Stimulated activated naive CD8-positive, alpha-beta T cell treated with anti-CD3 and anti-CD28 coated beads, Interleukin-15, amount 100 ng/mL, for 72 hours (primary cell): ENCODE data around the gene HPSE.
"Not testable (repeated sequence)": the region's sequence is repeated elsewhere in the genome, so short reads cannot be mapped to it uniquely, and the experiment has no call there.

Source experiments
- ATAC-seq: fragments of 150-1000 bp; cut with Tn5 transposase; 2 replicates; pipeline ENCODE4 v1.10.0; 2021; ENCODE audit warnings: mild to moderate bottlenecking, moderate library complexity
- DNase-seq, 2 donors: peaks; one replicate each; pipeline ENCODE4 v3.0.0; 2021 to 2022
- H3K27ac Mint-ChIP-seq, 2 donors: one replicate each; pipeline ENCODE4 v1.8.0; 2022; ENCODE audit warnings: mild to moderate bottlenecking in 2 of 2, mixed read lengths in 2 of 2, moderate library complexity in 2 of 2
- H3K27me3 Mint-ChIP-seq: one replicate; pipeline ENCODE4 v1.8.0; 2022; ENCODE audit warnings: mixed read lengths
- H3K4me1 Mint-ChIP-seq: one replicate; pipeline ENCODE4 v1.8.0; 2022; ENCODE audit warnings: mild to moderate bottlenecking, mixed read lengths
- H3K4me3 Mint-ChIP-seq, 2 donors: one replicate each; pipeline ENCODE4 v1.8.0; 2022; ENCODE audit warnings: mild to moderate bottlenecking in 2 of 2, mixed read lengths in 2 of 2, moderate library complexity in 1 of 2
- H3K9me3 Mint-ChIP-seq, 2 donors: one replicate each; pipeline ENCODE4 v1.8.0; 2022; ENCODE audit warnings: mixed read lengths in 2 of 2

HPSE gene

GRCh38 chr4:83356899-83357661 is 22.4 kb upstream of the HPSE start:
- peak overlapping the region; percentile 63 to 67 for H3K4me3 Mint-ChIP-seq
- ATAC-seq (peak; percentile 98), DNase-seq (peak in 1 of 2 donors; percentile 29)
- no peaks in the 10 kb centered on the region for H3K27me3 Mint-ChIP-seq
- peaks cover 30% of the 10 kb centered on the region for H3K4me1 Mint-ChIP-seq
- peak overlapping the region; percentile 85 to 94 for H3K27ac Mint-ChIP-seq
- H3K9me3 Mint-ChIP-seq = peaks cover 16 to 20% of the 10 kb centered on the region in 2 donors

DNA sequence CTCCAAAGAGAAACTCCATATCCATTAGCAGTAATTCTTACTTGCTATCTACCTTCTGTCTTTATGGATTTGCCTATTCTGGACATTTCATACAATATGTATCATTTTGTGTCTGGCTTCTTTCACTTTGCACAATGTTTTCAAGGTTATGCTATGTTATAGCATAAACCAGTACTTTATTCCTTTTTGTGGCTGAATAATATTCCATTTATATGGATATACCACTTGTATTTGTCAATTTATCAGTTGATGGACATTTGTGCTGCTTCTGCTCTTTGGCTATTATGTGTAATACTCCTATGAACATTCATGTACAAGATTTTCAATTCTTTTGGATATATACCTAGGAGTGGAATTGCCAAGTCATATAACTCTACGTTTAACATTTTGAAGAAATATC is 18.9 kb upstream of the HPSE start:
- Mint-ChIP-seq H3K4me1 (peaks cover 37% of the 10 kb centered on the region), H3K4me3 (no peak overlapping the region), H3K27me3 (no peaks in the 10 kb centered on the region), H3K9me3 (peaks cover 23 to 25% of the 10 kb centered on the region in 2 donors), H3K27ac (no peak overlapping the region)
- DNase-seq (no peak), ATAC-seq (no peak)

- DNase-seq = no peak
- no peak overlapping the region for H3K27ac Mint-ChIP-seq
- H3K4me3 Mint-ChIP-seq = no peak overlapping the region
- peaks cover 14% of the 10 kb centered on the region for H3K27me3 Mint-ChIP-seq
- ATAC-seq = no peak
- H3K4me1 Mint-ChIP-seq = peaks cover 16% of the 10 kb centered on the region
- peaks cover 28 to 29% of the 10 kb centered on the region in 2 donors for H3K9me3 Mint-ChIP-seq
Observed at GRCh38 chr4:83348074-83348473, 13.4 kb upstream of the HPSE start.

- Mint-ChIP-seq H3K27me3 (peaks cover 27% of the 10 kb centered on the region), H3K9me3 (peaks cover 24 to 27% of the 10 kb centered on the region in 2 donors), H3K27ac (no peak overlapping the region), H3K4me1 (peaks cover 32% of the 10 kb centered on the region), H3K4me3 (no peak overlapping the region)
- no peak for ATAC-seq
- no peak for DNase-seq
Observed at GRCh38 chr4:83342476-83342875, 7.8 kb upstream of the HPSE start.

DNA sequence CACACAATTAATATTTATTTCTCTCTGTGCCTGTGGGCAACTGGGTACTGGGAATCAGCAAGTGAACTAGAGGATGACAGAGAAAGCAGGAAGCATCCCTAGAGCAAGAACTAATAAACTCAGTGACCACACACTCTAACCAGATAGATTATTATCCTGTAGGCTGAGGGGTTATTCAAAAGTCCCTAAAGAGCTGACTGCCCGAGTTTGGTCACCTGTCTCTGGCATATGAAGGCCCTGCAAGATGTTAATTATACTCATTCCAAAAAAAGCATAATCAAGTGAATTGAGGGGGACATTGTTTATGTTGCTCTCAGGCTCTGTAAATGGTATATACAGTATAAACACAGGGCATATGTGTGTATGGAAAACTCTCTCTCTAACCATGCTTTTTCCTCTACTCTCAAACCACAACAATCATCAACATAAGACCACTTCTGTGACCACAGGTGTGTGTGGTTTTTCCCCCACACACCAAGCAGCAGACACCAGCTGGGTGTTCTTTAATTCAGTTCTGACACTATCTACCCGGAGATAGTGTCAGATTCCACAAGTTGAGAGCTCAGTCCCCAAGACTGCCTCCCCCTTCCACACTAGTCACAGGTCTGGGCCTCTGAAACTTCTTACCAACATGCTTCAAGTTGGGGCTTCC is 6.2 kb upstream of the HPSE start:
- H3K4me3 Mint-ChIP-seq = peak overlapping the region; percentile 9 to 33
- H3K27me3 Mint-ChIP-seq = peaks cover 37% of the 10 kb centered on the region
- DNase-seq = peak; percentile 47 to 74
- ATAC-seq = peak; percentile 97
- H3K27ac Mint-ChIP-seq = peak overlapping the region in 1 of 2 donors; percentile 84
- H3K4me1 Mint-ChIP-seq = peaks cover 34% of the 10 kb centered on the region
- H3K9me3 Mint-ChIP-seq = peaks cover 7 to 15% of the 10 kb centered on the region in 2 donors

DNA sequence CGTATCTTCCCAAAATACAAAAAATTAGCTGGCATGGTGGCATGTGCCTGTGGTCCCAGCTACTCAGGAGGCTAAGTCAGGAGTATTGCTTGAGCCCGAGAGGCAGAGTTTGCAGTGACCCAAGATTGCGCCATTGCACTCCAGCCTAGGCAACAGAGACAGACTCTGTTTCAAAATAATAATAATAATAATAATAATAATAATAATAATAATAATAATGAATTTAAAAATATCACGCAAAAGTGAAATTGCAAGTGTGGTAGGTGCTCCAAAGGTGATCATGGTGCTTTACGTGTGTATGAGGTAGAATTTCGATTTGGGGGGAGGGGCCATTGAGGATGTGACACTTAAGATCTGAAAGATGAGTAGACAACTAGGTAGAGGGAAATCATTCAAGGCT is 4.9 kb upstream of the HPSE start:
- Mint-ChIP-seq H3K27me3 (peaks cover 45% of the 10 kb centered on the region), H3K4me1 (peaks cover 47% of the 10 kb centered on the region), H3K27ac (no peak overlapping the region), H3K9me3 (peaks cover 7 to 14% of the 10 kb centered on the region in 2 donors), H3K4me3 (no peak overlapping the region)
- no peak for ATAC-seq
- DNase-seq = no peak

- peaks cover 51% of the 10 kb centered on the region for H3K4me1 Mint-ChIP-seq
- H3K27me3 Mint-ChIP-seq = peaks cover 26% of the 10 kb centered on the region
- H3K4me3 Mint-ChIP-seq = peak overlapping the region; percentile 80 to 86
- H3K9me3 Mint-ChIP-seq = peaks cover 0 to 7% of the 10 kb centered on the region in 2 donors
- DNase-seq (no peak), ATAC-seq (no peak)
- H3K27ac Mint-ChIP-seq = no peak overlapping the region
Observed at GRCh38 chr4:83335701-83336100, 1.1 kb upstream of the HPSE start.

GRCh38 chr4:83331956-83332355 is 2.7 kb downstream of the HPSE start:
- Mint-ChIP-seq H3K4me1 (peaks cover 39% of the 10 kb centered on the region), H3K27ac (peak overlapping the region in 1 of 2 donors; percentile 18)

DNA sequence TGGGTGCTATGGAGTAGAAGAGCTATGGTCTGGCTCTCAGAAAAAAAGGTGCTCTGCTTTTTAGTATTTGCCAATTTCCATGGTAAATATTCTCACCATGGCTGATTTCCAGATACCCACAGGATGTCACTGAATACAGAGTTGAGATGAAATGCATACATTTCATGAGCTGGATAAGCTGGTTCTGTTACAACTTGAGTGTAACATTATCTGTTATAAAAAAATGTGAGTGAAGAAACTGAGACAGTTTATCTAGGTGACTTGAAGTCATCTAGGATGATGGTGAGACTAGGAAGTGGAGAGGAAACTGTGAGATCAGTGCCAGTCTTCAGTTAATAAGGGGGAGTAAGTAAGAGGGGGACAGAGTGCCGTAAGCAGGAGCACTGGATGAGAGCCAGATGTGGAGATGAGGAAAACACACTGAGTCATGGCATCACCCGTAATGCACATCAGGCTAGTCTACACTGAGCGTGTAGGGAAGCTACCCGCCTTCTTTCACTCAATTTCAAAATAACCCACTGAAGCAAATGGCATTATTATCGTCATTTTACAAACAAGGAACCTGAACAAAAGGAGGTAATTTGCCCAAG is 5.0 kb downstream of the HPSE start:
- Mint-ChIP-seq H3K27me3 (no peaks in the 10 kb centered on the region), H3K9me3 (no peaks in the 10 kb centered on the region), H3K4me1 (peaks cover 24% of the 10 kb centered on the region), H3K27ac (no peak overlapping the region), H3K4me3 (no peak overlapping the region)
- DNase-seq = no peak
- ATAC-seq = no peak

More at GRCh38 chr4:83331956-83332355, 2.7 kb downstream of the HPSE start:
- peaks cover 15% of the 10 kb centered on the region for H3K27me3 Mint-ChIP-seq
- H3K4me3 Mint-ChIP-seq = no peak overlapping the region
- ATAC-seq (no peak), DNase-seq (no peak)
- no peaks in the 10 kb centered on the region for H3K9me3 Mint-ChIP-seq

DNA sequence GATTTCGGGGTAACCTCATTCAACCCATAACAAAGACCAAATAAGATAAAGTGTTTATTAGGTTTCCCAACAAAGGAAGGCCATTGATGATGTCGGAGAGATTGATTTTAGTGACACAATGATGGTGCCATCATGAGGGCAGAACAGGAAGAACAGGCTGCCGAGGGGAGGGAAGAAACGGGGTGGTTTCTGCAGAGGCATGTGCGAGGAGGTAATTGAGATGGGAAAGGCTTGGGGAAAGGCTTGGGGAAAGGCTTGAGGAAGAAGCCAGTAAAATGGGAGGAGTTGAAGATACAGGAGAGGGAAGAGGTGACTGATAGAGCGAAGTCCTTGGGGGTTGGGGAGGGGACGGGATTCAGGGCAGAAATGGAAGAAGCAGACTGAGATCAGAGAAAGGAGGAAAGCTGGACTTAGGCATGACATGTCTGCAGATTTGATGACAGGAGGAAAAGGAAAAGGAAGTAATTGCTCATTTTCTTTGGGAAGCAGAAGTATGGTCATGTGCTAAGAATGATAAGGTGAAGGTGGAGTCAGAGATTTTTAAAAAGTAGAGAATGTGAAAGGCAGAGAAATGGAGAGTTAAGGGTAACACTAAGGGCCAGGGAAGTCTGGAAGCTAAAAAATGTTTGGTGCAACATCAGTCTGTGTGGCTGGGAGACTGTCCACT is 6.0 kb downstream of the HPSE start:
- H3K4me1 Mint-ChIP-seq = peaks cover 15% of the 10 kb centered on the region

DNA sequence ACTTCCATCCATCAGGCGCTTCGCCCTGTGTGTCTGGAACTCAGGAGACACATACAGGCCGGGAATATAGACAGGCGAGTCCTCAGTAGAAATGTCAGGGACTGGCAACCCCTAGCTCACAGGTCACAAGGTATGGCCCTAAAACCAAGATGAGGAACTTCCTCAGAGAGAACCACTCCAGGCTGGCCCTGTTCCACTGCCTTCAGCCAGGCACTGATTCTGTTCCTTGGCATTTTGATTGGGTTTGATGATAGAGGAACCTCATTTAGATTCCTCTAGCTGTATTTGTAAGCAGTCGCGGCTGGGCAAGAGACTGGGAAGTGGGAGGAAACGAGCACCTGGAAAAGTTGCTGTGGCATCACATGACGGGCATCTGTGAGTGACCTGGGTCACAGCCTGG is 8.1 kb downstream of the HPSE start:
- Mint-ChIP-seq H3K9me3 (no peaks in the 10 kb centered on the region), H3K27me3 (no peaks in the 10 kb centered on the region), H3K4me1 (no peaks in the 10 kb centered on the region), H3K27ac (no peak overlapping the region), H3K4me3 (no peak overlapping the region)
- ATAC-seq (no peak), DNase-seq (no peak)

More for the DNA sequence above, 6.0 kb downstream of the HPSE start:
- Mint-ChIP-seq H3K4me3 (no peak overlapping the region), H3K9me3 (no peaks in the 10 kb centered on the region), H3K27ac (no peak overlapping the region), H3K27me3 (no peaks in the 10 kb centered on the region)
- no peak for DNase-seq
- no peak for ATAC-seq

DNA sequence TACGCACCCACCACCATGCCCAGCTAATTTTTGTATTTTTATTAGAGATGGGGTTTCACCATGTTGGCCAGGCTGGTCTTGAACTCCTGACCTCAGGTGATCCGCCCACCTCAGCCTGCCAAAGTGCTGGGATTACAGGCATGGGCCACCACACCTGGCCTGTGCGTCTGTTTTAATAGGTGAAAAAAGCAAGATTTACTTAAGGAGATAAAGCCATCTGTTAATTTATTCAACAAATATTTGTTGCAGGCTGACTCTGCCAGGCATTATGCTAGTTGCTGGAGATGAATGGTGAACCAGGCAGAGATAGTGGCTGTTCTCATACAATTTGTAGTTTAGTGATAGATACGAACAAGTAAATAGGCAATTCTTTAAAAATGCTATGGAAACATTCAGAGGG is 9.3 kb downstream of the HPSE start:
- ATAC-seq = not testable (repeated sequence)

GRCh38 chr4:83323136-83323535 is 11.5 kb downstream of the HPSE start:
- Mint-ChIP-seq H3K27me3 (no peaks in the 10 kb centered on the region), H3K9me3 (no peaks in the 10 kb centered on the region), H3K4me3 (no peak overlapping the region), H3K27ac (no peak overlapping the region), H3K4me1 (peaks cover 8% of the 10 kb centered on the region)
- DNase-seq (no peak), ATAC-seq (no peak)

More for the DNA sequence above, 9.3 kb downstream of the HPSE start:
- not testable (repeated sequence) for DNase-seq, H3K4me3 Mint-ChIP-seq, H3K4me1 Mint-ChIP-seq, H3K27ac Mint-ChIP-seq, H3K27me3 Mint-ChIP-seq, H3K9me3 Mint-ChIP-seq

GRCh38 chr4:83320548-83320947 is 14.1 kb downstream of the HPSE start:
- peak in 1 of 2 donors; percentile 52 for DNase-seq
- peaks cover 8% of the 10 kb centered on the region for H3K4me1 Mint-ChIP-seq
- no peaks in the 10 kb centered on the region for H3K27me3 Mint-ChIP-seq
- peak overlapping the region in 1 of 2 donors; percentile 20 for H3K4me3 Mint-ChIP-seq
- ATAC-seq = peak; percentile 96
- no peaks in the 10 kb centered on the region for H3K9me3 Mint-ChIP-seq
- H3K27ac Mint-ChIP-seq = peak overlapping the region in 1 of 2 donors; percentile 15

DNA sequence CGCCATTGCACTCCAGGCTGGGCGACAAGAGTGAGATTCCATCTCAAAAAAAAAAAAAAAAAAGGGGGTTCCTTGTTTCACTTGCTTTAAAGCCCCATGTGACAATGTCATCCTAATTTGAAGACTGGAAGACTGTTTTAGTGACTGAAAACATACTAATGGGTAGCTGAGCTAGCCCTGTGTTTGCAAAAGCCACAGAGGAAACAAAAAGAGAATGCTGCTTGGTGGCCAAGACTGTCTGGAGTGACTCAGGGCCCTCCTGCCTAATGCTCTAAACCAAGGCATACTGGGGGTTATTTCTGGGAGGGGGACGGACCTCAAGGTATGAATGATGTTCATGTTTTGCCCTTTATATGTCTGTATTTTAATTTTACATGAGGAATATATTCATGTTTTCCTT is 16.0 kb downstream of the HPSE start:
- no peak overlapping the region for H3K27ac Mint-ChIP-seq
- ATAC-seq = no peak
- H3K9me3 Mint-ChIP-seq = no peaks in the 10 kb centered on the region
- H3K27me3 Mint-ChIP-seq = no peaks in the 10 kb centered on the region
- no peak overlapping the region for H3K4me3 Mint-ChIP-seq
- H3K4me1 Mint-ChIP-seq = peaks cover 8% of the 10 kb centered on the region
- DNase-seq = no peak
